AG09309 (cell line): ENCODE data around the gene THG1L.

Experiments
- DNase-seq: peaks from one replicate; pipeline ENCODE4 v3.0.0-alpha.2; 2010; ENCODE audit warnings: low read depth
- H3K4me3 ChIP-seq: 2 replicates; pipeline ENCODE4 v1.5.1; 2011; ENCODE audit warnings: mild to moderate bottlenecking, low read depth, low read length, moderate library complexity; ENCODE audit not compliant: control insufficient read depth
- TF ChIP-seq, protein P1 (sequence below): IDR thresholded peaks from 2 replicates; pipeline ENCODE4 v1.5.1; 2011; ENCODE audit warnings: mild to moderate bottlenecking, low read depth, low read length, inconsistent platforms; ENCODE audit not compliant: insufficient read depth, control insufficient read depth; ENCODE audit errors: missing control alignments

THG1L gene

GRCh38 chr5:157703736-157704135, 27.5 kb upstream of the THG1L start:
- DNase-seq, result no peak
- TF ChIP-seq, protein P1, sequence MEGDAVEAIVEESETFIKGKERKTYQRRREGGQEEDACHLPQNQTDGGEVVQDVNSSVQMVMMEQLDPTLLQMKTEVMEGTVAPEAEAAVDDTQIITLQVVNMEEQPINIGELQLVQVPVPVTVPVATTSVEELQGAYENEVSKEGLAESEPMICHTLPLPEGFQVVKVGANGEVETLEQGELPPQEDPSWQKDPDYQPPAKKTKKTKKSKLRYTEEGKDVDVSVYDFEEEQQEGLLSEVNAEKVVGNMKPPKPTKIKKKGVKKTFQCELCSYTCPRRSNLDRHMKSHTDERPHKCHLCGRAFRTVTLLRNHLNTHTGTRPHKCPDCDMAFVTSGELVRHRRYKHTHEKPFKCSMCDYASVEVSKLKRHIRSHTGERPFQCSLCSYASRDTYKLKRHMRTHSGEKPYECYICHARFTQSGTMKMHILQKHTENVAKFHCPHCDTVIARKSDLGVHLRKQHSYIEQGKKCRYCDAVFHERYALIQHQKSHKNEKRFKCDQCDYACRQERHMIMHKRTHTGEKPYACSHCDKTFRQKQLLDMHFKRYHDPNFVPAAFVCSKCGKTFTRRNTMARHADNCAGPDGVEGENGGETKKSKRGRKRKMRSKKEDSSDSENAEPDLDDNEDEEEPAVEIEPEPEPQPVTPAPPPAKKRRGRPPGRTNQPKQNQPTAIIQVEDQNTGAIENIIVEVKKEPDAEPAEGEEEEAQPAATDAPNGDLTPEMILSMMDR, result no peak
- no peak overlapping the region for H3K4me3 ChIP-seq

DNA sequence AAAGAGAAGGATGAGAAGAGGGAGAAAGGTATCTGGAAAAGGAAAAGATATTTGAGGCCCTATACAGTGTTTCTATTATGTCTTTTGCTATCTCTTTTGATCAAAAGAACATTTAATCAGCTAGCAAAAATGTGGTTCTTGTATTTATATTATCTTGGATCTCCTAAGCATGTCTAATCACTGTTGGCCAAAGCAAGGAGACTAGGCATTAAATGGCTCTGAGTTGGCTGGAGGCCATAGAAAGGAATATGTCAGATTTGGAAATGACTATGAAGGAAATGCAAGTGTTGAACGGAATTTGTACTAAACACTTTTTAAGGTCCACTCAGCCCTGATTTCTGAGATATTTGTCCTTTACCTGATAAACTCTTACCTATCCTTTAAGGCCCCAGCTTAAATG, 22.4 kb upstream of the THG1L start:
- no peak for DNase-seq
- TF ChIP-seq, protein P1, result no peak
- no peak overlapping the region for H3K4me3 ChIP-seq

GRCh38 chr5:157709346-157709745, 21.9 kb upstream of the THG1L start:
- H3K4me3 ChIP-seq, result no peak overlapping the region
- no peak for DNase-seq
- TF ChIP-seq, protein P1, result no peak

GRCh38 chr5:157710431-157710830, 20.8 kb upstream of the THG1L start:
- TF ChIP-seq, protein P1, result no peak
- no peak for DNase-seq
- no peak overlapping the region for H3K4me3 ChIP-seq

GRCh38 chr5:157710882-157711281, 20.3 kb upstream of the THG1L start:
- no peak overlapping the region for H3K4me3 ChIP-seq
- peak; percentile 61 for DNase-seq
- TF ChIP-seq, protein P1, result no peak

GRCh38 chr5:157713830-157714595, 17.2 kb upstream of the THG1L start:
- H3K4me3 ChIP-seq, result no peak overlapping the region
- DNase-seq, result no peak
- TF ChIP-seq, protein P1, result no peak
